GM19328 (cell line): ENCODE measurements around the gene CABLES1.
"Not testable (repeated sequence)": the region's sequence is repeated elsewhere in the genome, so short reads cannot be mapped to it uniquely, and the experiment has no call there.

Experiments
- ATAC-seq: cut with Tn5 transposase; IDR thresholded peaks from one replicate; pipeline ENCODE4 v1.9.1; 2021; ENCODE audit warnings: mild to moderate bottlenecking, moderate library complexity; ENCODE audit not compliant: unreplicated experiment

Gene CABLES1

GRCh38 chr18:23141104-23141999 is 6.1 kb downstream of the CABLES1 start:
- no peak for ATAC-seq

GRCh38 chr18:23142251-23142929 is 7.1 kb downstream of the CABLES1 start:
- ATAC-seq: no peak

GRCh38 chr18:23143016-23143814 is 7.9 kb downstream of the CABLES1 start:
- ATAC-seq: no peak

- no peak for ATAC-seq
Observed at GRCh38 chr18:23143815-23144261, 8.6 kb downstream of the CABLES1 start.

GRCh38 chr18:23144640-23145039 is 9.4 kb downstream of the CABLES1 start:
- no peak for ATAC-seq

- ATAC-seq: no peak
Observed at GRCh38 chr18:23145621-23146020, 10.3 kb downstream of the CABLES1 start.

- no peak for ATAC-seq
Observed at GRCh38 chr18:23146861-23147469, 11.7 kb downstream of the CABLES1 start.

- no peak for ATAC-seq
Observed at GRCh38 chr18:23148382-23148781, 13.1 kb downstream of the CABLES1 start.

- no peak for ATAC-seq
Observed at GRCh38 chr18:23149570-23149969, 14.3 kb downstream of the CABLES1 start.

- no peak for ATAC-seq
Observed at GRCh38 chr18:23151414-23152099, 16.3 kb downstream of the CABLES1 start.

- no peak for ATAC-seq
Observed at GRCh38 chr18:23154030-23154429, 18.7 kb downstream of the CABLES1 start.

- no peak for ATAC-seq
Observed at GRCh38 chr18:23154823-23155500, 19.7 kb downstream of the CABLES1 start.

GRCh38 chr18:23155537-23155936 is 20.3 kb downstream of the CABLES1 start:
- no peak for ATAC-seq

- ATAC-seq: no peak
Observed at GRCh38 chr18:23156134-23156533, 20.8 kb downstream of the CABLES1 start.

GRCh38 chr18:23158058-23158457 is 22.8 kb downstream of the CABLES1 start:
- no peak for ATAC-seq

- ATAC-seq: not testable (repeated sequence)
Observed at GRCh38 chr18:23158884-23159283, 23.6 kb downstream of the CABLES1 start.

GRCh38 chr18:23159344-23159743 is 24.1 kb downstream of the CABLES1 start:
- ATAC-seq: no peak

- no peak for ATAC-seq
Observed at GRCh38 chr18:23162473-23162872, 27.2 kb downstream of the CABLES1 start.

GRCh38 chr18:23163786-23164533 is 28.7 kb downstream of the CABLES1 start:
- no peak for ATAC-seq
